Glutamatergic neuron (in vitro differentiated cells): ENCODE data around the gene FRAT1. TPM values are rescaled to one million over a fixed set of nuclear protein-coding genes. Genes with fewer than 3 reads are reported as not detected.
A peak's percentile ranks its signal among the peaks of the same experiment; 100 is the strongest.

Experiments
- DNase-seq: peaks from one replicate; pipeline ENCODE4 v3.0.0; 2022
- H3K27ac Mint-ChIP-seq: one replicate; pipeline ENCODE4 v1.8.0; 2020; ENCODE audit warnings: mild to moderate bottlenecking, mixed read lengths, inconsistent platforms; ENCODE audit not compliant: unreplicated experiment
- H3K27me3 Mint-ChIP-seq: one replicate; pipeline ENCODE4 v1.8.0; 2020; ENCODE audit warnings: mild to moderate bottlenecking, moderate library complexity, mixed read lengths, inconsistent platforms; ENCODE audit not compliant: unreplicated experiment
- H3K36me3 Mint-ChIP-seq: one replicate; pipeline ENCODE4 v1.8.0; 2020; ENCODE audit warnings: mild to moderate bottlenecking, mixed read lengths, inconsistent platforms; ENCODE audit not compliant: unreplicated experiment
- H3K4me1 Mint-ChIP-seq: one replicate; pipeline ENCODE4 v1.8.0; 2020; ENCODE audit warnings: mild to moderate bottlenecking, low read depth, mixed read lengths, inconsistent platforms; ENCODE audit not compliant: unreplicated experiment
- H3K4me3 Mint-ChIP-seq: one replicate; pipeline ENCODE4 v1.8.0; 2020; ENCODE audit warnings: mild to moderate bottlenecking, mixed read lengths, inconsistent platforms; ENCODE audit not compliant: unreplicated experiment
- H3K9me3 Mint-ChIP-seq: one replicate; pipeline ENCODE4 v1.8.0; 2020; ENCODE audit warnings: mild to moderate bottlenecking, moderate library complexity, mixed read lengths, inconsistent platforms; ENCODE audit not compliant: unreplicated experiment
- CTCF ChIP-seq: fragments of 200-600 bp; sonication (generic); IDR thresholded peaks from one replicate; pipeline ENCODE4 v1.5.0; 2021; ENCODE audit not compliant: partially characterized antibody, unreplicated experiment
- long read RNA-seq: library from polyadenylated mRNA; unstranded; transcript quantifications from one replicate; pipeline ENCODE4 v2.0.0, GENCODE V29; 2020; ENCODE audit not compliant: unreplicated experiment
- total RNA-seq: library from RNA; stranded (reverse); fragmentation: NEBNext Ultra II Directional; extraction: Animal tissue kit (Norgen Biotek cat#: 25700); gene quantifications from one replicate; pipeline ENCODE4 v1.2.1, GENCODE V29; 2021; ENCODE audit not compliant: unreplicated experiment

FRAT1 gene
- total RNA-seq = 10.0 TPM
- long read RNA-seq = 0 reads

- peaks cover 10% of the 10 kb centered on the region for H3K9me3 Mint-ChIP-seq
- no peaks in the 10 kb centered on the region for H3K36me3 Mint-ChIP-seq
- peaks cover 21% of the 10 kb centered on the region for H3K4me1 Mint-ChIP-seq
- DNase-seq = peak; percentile 90
- peak within 1 kb of the TSS; percentile 100 for H3K27ac Mint-ChIP-seq
- H3K27me3 Mint-ChIP-seq = peaks cover 13% of the 10 kb centered on the region
- H3K4me3 Mint-ChIP-seq = peak within 1 kb of the TSS; percentile 96
- no peak for TF ChIP-seq CTCF
Measured at GRCh38 chr10:97318772-97319651, at the start of gene FRAT1. Gene FRAT1, plus strand, starts transcription at chr10:97319271. Its CDS starts 183 bp downstream, at chr10:97319454.

- Mint-ChIP-seq H3K36me3 (peaks cover 10% of the 10 kb centered on the region), H3K4me1 (no peaks in the 10 kb centered on the region), H3K4me3 (no peak overlapping the region), H3K27ac (no peak overlapping the region), H3K9me3 (peaks cover 2% of the 10 kb centered on the region), H3K27me3 (no peaks in the 10 kb centered on the region)
- DNase-seq = no peak
- no peak for TF ChIP-seq CTCF
Measured at GRCh38 chr10:97270523-97271154, 48.4 kb upstream of the FRAT1 start.

GRCh38 chr10:97273700-97274099, 45.4 kb upstream of the FRAT1 start:
- Mint-ChIP-seq H3K4me1 (peaks cover 4% of the 10 kb centered on the region), H3K9me3 (peaks cover 2% of the 10 kb centered on the region), H3K27me3 (no peaks in the 10 kb centered on the region), H3K4me3 (no peak overlapping the region), H3K27ac (no peak overlapping the region), H3K36me3 (peaks cover 5% of the 10 kb centered on the region)
- TF ChIP-seq CTCF = no peak
- DNase-seq = no peak

- no peak for DNase-seq
- Mint-ChIP-seq H3K9me3 (peaks cover 2% of the 10 kb centered on the region), H3K4me1 (peaks cover 6% of the 10 kb centered on the region), H3K4me3 (no peak overlapping the region), H3K27me3 (no peaks in the 10 kb centered on the region), H3K36me3 (peaks cover 5% of the 10 kb centered on the region), H3K27ac (no peak overlapping the region)
- TF ChIP-seq CTCF = no peak
Measured at GRCh38 chr10:97274828-97275227, 44.2 kb upstream of the FRAT1 start.

GRCh38 chr10:97277551-97277950, 41.5 kb upstream of the FRAT1 start:
- Mint-ChIP-seq H3K27me3 (no peaks in the 10 kb centered on the region), H3K4me1 (peaks cover 12% of the 10 kb centered on the region), H3K27ac (no peak overlapping the region), H3K9me3 (no peaks in the 10 kb centered on the region), H3K4me3 (no peak overlapping the region), H3K36me3 (no peaks in the 10 kb centered on the region)
- no peak for DNase-seq
- TF ChIP-seq CTCF = no peak
